Transverse colon (tissue), 4 donors: ENCODE data around the gene SWT1.

Source experiments
- CTCF ChIP-seq, 5 experiments: fragments of 200-600 bp in 3 of 5; fragments of 450-650 bp in 2 of 5; sonication (generic) in 3 of 5; IDR thresholded peaks; 1 replicate in 2 of 5; 2 replicates in 3 of 5; pipeline ENCODE4 v1.5.1; 2016 to 2017; ENCODE audit warnings: antibody characterized with exemption in 5 of 5, inconsistent platforms in 3 of 5, mild to moderate bottlenecking in 2 of 5, moderate library complexity in 1 of 5
- POLR2A ChIP-seq: fragments of 450-650 bp; IDR thresholded peaks from one replicate; pipeline ENCODE4 v1.6.1; 2016; ENCODE audit warnings: antibody characterized with exemption, mild to moderate bottlenecking, moderate library complexity
- POLR2AphosphoS5 ChIP-seq, 3 donors: sonication (generic); formaldehyde crosslinking; IDR thresholded peaks; one replicate each; pipeline ENCODE4 v1.6.1; 2016; ENCODE audit warnings: antibody characterized with exemption in 3 of 3

- TF ChIP-seq CTCF (IDR thresholded peaks at IDR 0.05) (no peak), POLR2AphosphoS5 (IDR thresholded peaks at IDR 0.05) (no peak), POLR2A (no peak)
Measured at GRCh38 chr1:185281245-185281644, 124.3 kb downstream of the SWT1 start.
